ENCODE data around the gene ESYT1. TPM values are rescaled to one million over a fixed set of nuclear protein-coding genes. Genes with fewer than 3 reads are reported as not detected.

Gene ESYT1
- total RNA-seq, 4 donors from 2014 or later = 91.2 to 235 (median 210) TPM

DNA sequence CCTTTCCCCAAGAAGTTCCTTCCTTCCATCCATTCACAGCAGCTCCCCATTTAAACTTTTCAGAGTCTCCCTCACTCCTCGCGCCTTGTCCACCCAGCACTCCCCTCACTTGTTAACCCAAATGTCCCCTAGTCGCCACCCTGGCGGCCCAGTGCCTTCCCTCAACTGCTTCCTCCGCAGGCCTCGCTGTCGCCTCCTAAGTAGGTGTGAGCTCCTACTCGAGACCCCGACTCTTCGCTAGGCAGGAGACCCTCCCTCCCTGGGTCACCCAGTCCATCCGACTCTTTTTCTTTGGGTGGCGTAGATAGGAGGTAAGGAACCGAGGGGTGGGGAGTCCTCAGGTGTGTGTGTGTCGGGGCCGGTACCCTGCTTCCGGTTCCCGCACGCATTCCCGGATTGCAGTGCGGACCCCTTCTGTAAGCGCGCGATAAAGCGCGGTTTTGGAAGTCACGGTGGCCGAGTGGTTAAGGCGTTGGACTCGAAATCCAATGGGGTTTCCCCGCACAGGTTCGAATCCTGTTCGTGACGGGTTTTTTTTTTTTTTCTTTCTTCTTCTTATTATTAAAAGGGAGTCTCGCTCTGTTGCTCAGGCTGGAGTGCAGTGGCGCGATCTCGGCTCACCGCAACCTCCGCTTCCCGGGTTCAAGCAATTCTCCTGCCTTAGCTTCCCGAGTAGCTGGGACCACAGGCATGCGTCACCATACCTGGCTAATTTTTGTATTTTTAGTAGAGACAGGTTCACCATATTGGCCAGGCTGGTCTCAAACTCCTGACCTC, 62.0 kb downstream of the ESYT1 start:
- no peak for TF ChIP-seq POLR2A (IDR thresholded peaks at IDR 0.05)
- no peak for TF ChIP-seq EP300 (IDR thresholded peaks at IDR 0.05)
- TF ChIP-seq, protein P1, sequence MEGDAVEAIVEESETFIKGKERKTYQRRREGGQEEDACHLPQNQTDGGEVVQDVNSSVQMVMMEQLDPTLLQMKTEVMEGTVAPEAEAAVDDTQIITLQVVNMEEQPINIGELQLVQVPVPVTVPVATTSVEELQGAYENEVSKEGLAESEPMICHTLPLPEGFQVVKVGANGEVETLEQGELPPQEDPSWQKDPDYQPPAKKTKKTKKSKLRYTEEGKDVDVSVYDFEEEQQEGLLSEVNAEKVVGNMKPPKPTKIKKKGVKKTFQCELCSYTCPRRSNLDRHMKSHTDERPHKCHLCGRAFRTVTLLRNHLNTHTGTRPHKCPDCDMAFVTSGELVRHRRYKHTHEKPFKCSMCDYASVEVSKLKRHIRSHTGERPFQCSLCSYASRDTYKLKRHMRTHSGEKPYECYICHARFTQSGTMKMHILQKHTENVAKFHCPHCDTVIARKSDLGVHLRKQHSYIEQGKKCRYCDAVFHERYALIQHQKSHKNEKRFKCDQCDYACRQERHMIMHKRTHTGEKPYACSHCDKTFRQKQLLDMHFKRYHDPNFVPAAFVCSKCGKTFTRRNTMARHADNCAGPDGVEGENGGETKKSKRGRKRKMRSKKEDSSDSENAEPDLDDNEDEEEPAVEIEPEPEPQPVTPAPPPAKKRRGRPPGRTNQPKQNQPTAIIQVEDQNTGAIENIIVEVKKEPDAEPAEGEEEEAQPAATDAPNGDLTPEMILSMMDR (IDR thresholded peaks at IDR 0.05) = no peak
- no peaks in the 10 kb centered on the region for H3K9me3 ChIP-seq
- 2% methylated on average over 42 of the region's 42 CpGs for WGBS, 2 donors
- peak; percentile 69 to 89 for DNase-seq (ENCODE audit: low spot score in 2 of 2)
- peak overlapping the region; percentile 91 to 95 (median 94) for H3K27ac ChIP-seq
- H3K27me3 ChIP-seq = no peaks in the 10 kb centered on the region
- peaks cover 0 to 32% (median 16%) of the 10 kb centered on the region in 4 donors for H3K4me1 ChIP-seq
- peaks cover 0 to 23% (median under 1%) of the 10 kb centered on the region in 3 donors for H3K36me3 ChIP-seq
- peak overlapping the region; percentile 37 to 92 (median 89) for H3K4me3 ChIP-seq

DNA sequence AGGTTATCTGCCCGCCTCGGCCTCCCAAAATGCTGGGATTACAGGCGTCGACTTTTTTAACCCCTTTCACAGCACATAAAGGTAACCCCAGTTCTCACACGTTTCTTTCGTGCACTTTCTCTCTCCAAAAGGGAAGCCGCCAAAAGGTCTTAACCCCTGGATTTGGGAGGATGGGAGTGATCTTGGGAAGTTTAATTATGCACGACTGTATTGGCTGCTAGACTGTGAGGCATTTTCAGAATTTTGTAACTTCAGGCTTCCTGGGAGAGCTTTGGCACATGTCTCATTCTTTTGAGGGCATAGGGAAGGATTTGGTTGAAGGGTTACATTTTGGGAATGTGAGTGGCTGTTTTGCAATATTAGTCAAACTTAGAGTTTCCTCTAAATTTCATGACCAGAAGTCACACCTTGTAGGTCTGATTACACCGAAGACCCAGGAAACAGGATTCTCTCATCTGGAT, 62.7 kb downstream of the ESYT1 start:
- TF ChIP-seq EP300 (IDR thresholded peaks at IDR 0.05) = no peak
- no peak for TF ChIP-seq POLR2A (IDR thresholded peaks at IDR 0.05)
- TF ChIP-seq, protein P1 (IDR thresholded peaks at IDR 0.05) = no peak
- peak overlapping the region; percentile 91 to 95 (median 94) for H3K27ac ChIP-seq
- peaks cover 0 to 32% (median 16%) of the 10 kb centered on the region in 4 donors for H3K4me1 ChIP-seq
- DNase-seq (ENCODE audit: low spot score in 2 of 2) = no peak
- H3K27me3 ChIP-seq = no peaks in the 10 kb centered on the region
- peaks cover 0 to 17% (median 0%) of the 10 kb centered on the region in 3 donors for H3K36me3 ChIP-seq
- no peaks in the 10 kb centered on the region for H3K9me3 ChIP-seq
- H3K4me3 ChIP-seq = peak overlapping the region; percentile 37 to 92 (median 89)
- 17 to 18% methylated on average over 9 of the region's 9 CpGs for WGBS, 2 donors

DNA sequence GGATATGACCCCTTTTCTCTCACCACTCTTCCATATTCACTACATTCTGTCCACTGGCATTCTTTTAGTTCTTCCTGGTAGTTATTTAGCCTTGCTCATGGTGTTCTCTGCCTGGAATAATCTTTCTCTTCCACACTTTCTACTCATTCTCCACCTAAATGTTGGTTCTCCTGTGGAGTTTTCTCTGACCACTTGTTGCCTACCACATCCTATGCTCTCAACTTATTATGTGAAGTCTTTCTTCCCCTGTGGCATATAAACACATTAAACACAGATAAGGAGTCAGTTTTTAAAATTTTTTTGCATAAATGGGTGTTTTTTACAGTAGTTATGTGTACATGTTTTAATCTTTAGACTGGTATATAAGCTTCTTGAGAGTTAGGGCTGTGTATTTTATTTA, 64.5 kb downstream of the ESYT1 start:
- no peak for DNase-seq (ENCODE audit: low spot score in 2 of 2)
- Histone ChIP-seq H3K9me3 (no peaks in the 10 kb centered on the region), H3K4me3 (no peak overlapping the region)

DNA sequence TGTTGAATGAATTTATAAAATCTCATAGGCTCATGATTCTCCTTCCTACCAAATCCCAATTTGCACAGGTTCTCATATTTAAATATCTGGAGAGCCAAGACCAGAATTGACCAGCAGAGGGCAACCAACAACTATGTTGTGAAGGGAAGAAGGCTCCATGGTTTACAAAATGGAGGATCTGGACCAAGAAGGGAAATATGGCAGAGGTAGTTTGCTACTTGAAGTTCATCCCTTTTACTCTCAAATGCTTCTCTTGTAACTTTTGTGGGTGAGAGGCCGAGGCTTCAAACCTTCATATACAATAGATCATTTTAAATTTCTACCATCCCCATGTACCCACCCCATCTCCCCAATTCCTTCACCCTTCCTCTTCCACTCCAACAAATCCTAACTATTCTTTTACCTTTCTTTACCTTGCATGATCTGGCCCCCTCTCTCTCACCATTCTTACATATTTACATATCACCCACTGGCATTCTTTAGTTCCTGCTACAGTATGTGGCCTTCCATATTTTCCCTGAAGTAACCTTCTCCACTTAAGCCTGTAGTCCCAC, 65.0 kb downstream of the ESYT1 start:
- Histone ChIP-seq H3K27ac (no peak overlapping the region), H3K4me1 (peaks cover 0 to 21% (median 5%) of the 10 kb centered on the region in 4 donors), H3K4me3 (no peak overlapping the region), H3K9me3 (no peaks in the 10 kb centered on the region), H3K36me3 (no peaks in the 10 kb centered on the region), H3K27me3 (no peaks in the 10 kb centered on the region)
- TF ChIP-seq EP300 (IDR thresholded peaks at IDR 0.05) = peak in 1 of 2 donors; percentile 44
- TF ChIP-seq, protein P1 (IDR thresholded peaks at IDR 0.05) = peak; percentile 62 to 89 (median 82)
- no peak for TF ChIP-seq POLR2A (IDR thresholded peaks at IDR 0.05)
- peak; percentile 68 to 97 for DNase-seq (ENCODE audit: low spot score in 2 of 2)
- WGBS, 2 donors = 30 to 53% methylated on average over 1 of the region's 1 CpG

More for the DNA sequence above, 64.5 kb downstream of the ESYT1 start:
- TF ChIP-seq, protein P1 (IDR thresholded peaks at IDR 0.05) = no peak
- TF ChIP-seq POLR2A (IDR thresholded peaks at IDR 0.05) = no peak
- no peak for TF ChIP-seq EP300 (IDR thresholded peaks at IDR 0.05)
- Histone ChIP-seq H3K27ac (no peak overlapping the region), H3K4me1 (peaks cover 0 to 26% (median 10%) of the 10 kb centered on the region in 4 donors), H3K27me3 (no peaks in the 10 kb centered on the region), H3K36me3 (no peaks in the 10 kb centered on the region)

Other genes with a start within 250 kb of the ESYT1 start
- 10 to 100 TPM; 25.3 to 53.4 (median 39.9) TPM for gene PYM1, start 200.4 kb upstream of the ESYT1 start, total RNA-seq
- gene DGKA, start 197.1 kb upstream of the ESYT1 start, total RNA-seq = 100 to 1,000 TPM in 1 of 4 donors, 10 to 100 TPM in 3; 24.9 to 544 (median 34.3) TPM
- gene PMEL, start 162.2 kb upstream of the ESYT1 start, total RNA-seq = 1 to 10 TPM in 1 of 4 donors, under 1 TPM in 1, not detected in 2; 0.87 to 1.6 TPM
- gene CDK2, start 161.4 kb upstream of the ESYT1 start, total RNA-seq = 10 to 100 TPM; 10.3 to 22.2 (median 13.8) TPM
- 100 to 1,000 TPM in 1 of 4 donors, 10 to 100 TPM in 3; 71.7 to 111 (median 83.0) TPM for gene RAB5B, start 154.2 kb upstream of the ESYT1 start, total RNA-seq
- 10 to 100 TPM; 20.4 to 39.1 (median 28.1) TPM for gene SUOX, start 131.0 kb upstream of the ESYT1 start, total RNA-seq
- 1 to 10 TPM; 3.8 to 9.6 (median 6.4) TPM for gene IKZF4, start 107.2 kb upstream of the ESYT1 start, total RNA-seq
- gene RPS26, start 86.3 kb upstream of the ESYT1 start, total RNA-seq = 1,000 to 10,000 TPM in 2 of 4 donors, 100 to 1,000 TPM in 2; 308 to 1,324 (median 859) TPM
- 100 to 1,000 TPM in 2 of 4 donors, 10 to 100 TPM in 2; 90.6 to 165 (median 99.8) TPM for gene ERBB3, start 48.1 kb upstream of the ESYT1 start, total RNA-seq
- gene PA2G4, start 23.7 kb upstream of the ESYT1 start, total RNA-seq = 100 to 1,000 TPM in 1 of 4 donors, 10 to 100 TPM in 3; 79.6 to 104 (median 93.5) TPM
- gene RPL41, start 11.6 kb upstream of the ESYT1 start, total RNA-seq = 1,000 to 10,000 TPM; 2,638 to 4,802 (median 2,805) TPM
- 1 to 10 TPM; 2.9 to 5.1 (median 4.8) TPM for gene ZC3H10, start 10.0 kb upstream of the ESYT1 start, total RNA-seq
- 10 to 100 TPM; 43.5 to 80.4 (median 59.1) TPM for gene MYL6B, start 24.3 kb downstream of the ESYT1 start, total RNA-seq
- gene MYL6, start 30.1 kb downstream of the ESYT1 start, total RNA-seq = 1,000 to 10,000 TPM; 1,194 to 1,879 (median 1,515) TPM
- gene SMARCC2, start 61.2 kb downstream of the ESYT1 start, total RNA-seq = 100 to 1,000 TPM; 104 to 139 (median 117) TPM
- gene RNF41, start 93.7 kb downstream of the ESYT1 start, total RNA-seq = 10 to 100 TPM; 50.0 to 81.6 (median 62.0) TPM
- gene NABP2, start 96.1 kb downstream of the ESYT1 start, total RNA-seq = 10 to 100 TPM; 15.1 to 41.7 (median 24.6) TPM
- gene SLC39A5, start 101.8 kb downstream of the ESYT1 start, total RNA-seq = 1 to 10 TPM in 1 of 4 donors, not detected in 3; 1.5 TPM
- gene ANKRD52, start 130.1 kb downstream of the ESYT1 start, total RNA-seq = 10 to 100 TPM; 14.6 to 42.4 (median 23.9) TPM
- 10 to 100 TPM; 14.0 to 26.1 (median 22.8) TPM for gene COQ10A, start 138.7 kb downstream of the ESYT1 start, total RNA-seq
- gene CS, start 172.1 kb downstream of the ESYT1 start, total RNA-seq = 100 to 1,000 TPM in 1 of 4 donors, 10 to 100 TPM in 3; 63.7 to 112 (median 84.2) TPM
- 100 to 1,000 TPM in 2 of 4 donors, 10 to 100 TPM in 2; 94.9 to 141 (median 109) TPM for gene CNPY2, start 187.7 kb downstream of the ESYT1 start, total RNA-seq
- 10 to 100 TPM; 50.1 to 69.8 (median 63.5) TPM for gene PAN2, start 205.7 kb downstream of the ESYT1 start, total RNA-seq
- not detected for gene IL23A, start 210.6 kb downstream of the ESYT1 start, total RNA-seq
- 100 to 1,000 TPM; 163 to 296 (median 239) TPM for gene STAT2, start 231.8 kb downstream of the ESYT1 start, total RNA-seq
- not detected for gene APOF, start 234.6 kb downstream of the ESYT1 start, total RNA-seq